HFF-Myc (cell line): ENCODE measurements around the gene IL31RA.

ENCODE experiments used
- DNase-seq: peaks from one replicate; pipeline ENCODE4 v3.0.0-alpha.2; 2011; ENCODE audit warnings: low read depth; ENCODE audit errors: extremely low read depth
- H3K4me3 ChIP-seq: replicated peaks from 2 replicates; pipeline ENCODE4 v1.5.1; 2011; ENCODE audit warnings: low read depth, mild to moderate bottlenecking, control low read depth, low read length
- CTCF ChIP-seq: IDR thresholded peaks from 2 replicates; pipeline ENCODE4 v1.5.1; 2012; ENCODE audit warnings: mild to moderate bottlenecking, low read depth, low read length, control low read depth; ENCODE audit errors: missing control alignments

IL31RA gene

GRCh38 chr5:55868846-55869245, 17.7 kb downstream of the IL31RA start:
- H3K4me3 ChIP-seq: no peak overlapping the region
- TF ChIP-seq CTCF: no peak

GRCh38 chr5:55869847-55870246, 18.7 kb downstream of the IL31RA start:
- TF ChIP-seq CTCF: no peak
- H3K4me3 ChIP-seq: no peak overlapping the region
- DNase-seq: no peak

More at GRCh38 chr5:55868846-55869245, 17.7 kb downstream of the IL31RA start:
- DNase-seq: peak; percentile 93

DNA sequence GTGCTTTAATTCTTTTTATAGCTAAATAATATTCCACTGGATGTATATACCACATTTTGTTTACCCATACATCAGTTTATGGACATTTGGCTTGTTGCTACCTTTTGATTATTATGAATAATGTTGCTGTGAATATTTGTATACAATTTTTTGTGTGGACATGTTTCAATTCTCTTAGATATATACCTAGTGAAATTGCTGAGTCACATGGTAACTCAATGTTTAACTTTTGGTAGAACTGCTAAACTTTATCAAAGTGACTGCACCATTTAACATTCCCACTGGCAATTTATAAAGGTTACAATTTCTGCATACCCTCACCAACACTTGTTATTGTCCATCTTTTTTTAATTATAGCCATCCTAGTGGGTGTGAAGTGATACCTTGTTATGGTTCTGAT, 22.1 kb downstream of the IL31RA start:
- H3K4me3 ChIP-seq: no peak overlapping the region
- no peak for TF ChIP-seq CTCF
- no peak for DNase-seq

DNA sequence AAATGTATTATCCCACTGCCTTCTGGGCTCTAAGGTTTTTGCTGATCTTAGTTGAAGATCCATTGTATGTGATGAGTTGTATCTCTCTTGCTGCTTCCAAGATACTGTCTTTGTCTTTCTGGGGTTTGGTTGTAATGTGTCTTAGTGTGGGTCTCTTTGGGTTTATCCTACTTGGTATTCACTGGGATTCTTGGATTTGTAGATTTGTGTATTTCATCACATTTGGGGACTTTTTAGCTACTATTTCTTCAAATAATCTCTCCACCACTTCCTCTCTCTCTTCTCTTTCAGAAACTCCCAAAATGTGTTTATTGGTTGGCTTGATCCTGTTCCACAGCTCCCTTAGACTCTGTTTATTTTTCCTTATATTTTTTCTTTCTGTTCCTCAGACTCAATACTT, 26.5 kb downstream of the IL31RA start:
- no peak overlapping the region for H3K4me3 ChIP-seq
- TF ChIP-seq CTCF: no peak
- DNase-seq: no peak

- no peak for DNase-seq
- TF ChIP-seq CTCF: no peak
- no peak overlapping the region for H3K4me3 ChIP-seq
Measured at GRCh38 chr5:55880453-55880852, 29.3 kb downstream of the IL31RA start.

GRCh38 chr5:55885359-55885758, 34.2 kb downstream of the IL31RA start:
- no peak for DNase-seq
- no peak for TF ChIP-seq CTCF
- no peak overlapping the region for H3K4me3 ChIP-seq

- no peak for DNase-seq
- no peak for TF ChIP-seq CTCF
- no peak overlapping the region for H3K4me3 ChIP-seq
Measured at GRCh38 chr5:55888205-55888604, 37.0 kb downstream of the IL31RA start.
